Measurements from ENCODE around the gene SNUPN.

The SNUPN gene

DNA sequence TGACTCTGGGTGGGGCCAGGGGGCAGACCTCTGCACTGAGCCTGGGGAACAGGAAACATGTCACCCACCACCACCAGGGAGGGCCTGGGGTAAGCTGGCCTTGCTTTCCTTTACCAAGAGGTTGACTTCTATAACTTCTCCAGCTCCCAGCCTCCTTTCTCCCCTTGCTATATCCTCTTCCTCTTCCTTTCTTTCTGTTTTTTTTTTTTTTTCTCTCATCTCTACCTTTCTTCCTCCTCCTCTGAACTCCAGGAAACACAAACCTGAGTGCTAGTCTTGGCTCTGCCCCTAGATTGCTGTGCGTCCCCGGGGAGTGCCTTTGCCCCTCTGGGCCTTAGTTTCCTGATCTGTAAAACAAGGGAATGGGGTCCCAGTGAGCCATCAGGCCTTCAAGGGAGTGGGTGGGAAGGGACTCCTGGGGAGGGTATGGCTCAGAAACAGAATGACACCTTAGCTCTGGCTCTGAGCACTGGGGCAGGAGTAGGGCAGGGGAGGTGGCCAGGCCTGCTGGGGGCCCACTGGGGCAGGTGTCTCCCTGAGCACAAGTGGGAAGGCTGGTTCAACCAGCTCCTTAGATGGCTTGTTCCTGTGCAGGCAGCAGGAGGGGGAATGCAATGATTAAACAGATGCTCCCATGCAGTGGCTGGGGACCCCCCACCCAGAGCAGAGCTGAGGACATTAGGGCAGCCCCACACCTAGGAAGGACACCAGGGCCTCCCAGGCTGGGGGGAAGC, 26.5 kb upstream of the SNUPN start:
- no peak for TF ChIP-seq ZFX (IDR thresholded peaks at IDR 0.05)
- TF ChIP-seq CTCF (conservative IDR thresholded peaks at IDR 0.05): no peak
- H3K27ac ChIP-seq: peak overlapping the region; percentile 4; the same call in 1 of the 2 replicates

- peak overlapping the region; percentile 4; the same call in 1 of the 2 replicates for H3K27ac ChIP-seq
- TF ChIP-seq CTCF (conservative IDR thresholded peaks at IDR 0.05) (no peak), ZFX (IDR thresholded peaks at IDR 0.05) (no peak)
Observed at GRCh38 chr15:75650908-75651809, 25.6 kb upstream of the SNUPN start.

DNA sequence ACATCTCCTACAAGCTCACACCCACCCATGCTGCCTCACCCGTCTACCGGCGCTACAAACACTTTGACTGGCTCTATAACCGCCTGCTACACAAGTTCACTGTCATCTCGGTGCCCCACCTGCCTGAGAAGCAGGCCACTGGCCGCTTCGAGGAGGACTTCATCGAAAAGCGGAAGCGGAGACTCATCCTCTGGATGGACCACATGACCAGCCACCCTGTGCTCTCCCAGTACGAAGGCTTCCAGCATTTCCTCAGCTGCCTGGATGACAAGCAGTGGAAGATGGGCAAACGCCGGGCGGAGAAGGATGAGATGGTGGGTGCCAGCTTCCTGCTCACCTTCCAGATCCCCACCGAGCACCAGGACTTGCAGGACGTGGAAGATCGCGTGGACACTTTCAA, 24.3 kb upstream of the SNUPN start:
- H3K27ac ChIP-seq: no peak overlapping the region
- TF ChIP-seq ZFX (IDR thresholded peaks at IDR 0.05) (no peak), CTCF (conservative IDR thresholded peaks at IDR 0.05) (no peak)

DNA sequence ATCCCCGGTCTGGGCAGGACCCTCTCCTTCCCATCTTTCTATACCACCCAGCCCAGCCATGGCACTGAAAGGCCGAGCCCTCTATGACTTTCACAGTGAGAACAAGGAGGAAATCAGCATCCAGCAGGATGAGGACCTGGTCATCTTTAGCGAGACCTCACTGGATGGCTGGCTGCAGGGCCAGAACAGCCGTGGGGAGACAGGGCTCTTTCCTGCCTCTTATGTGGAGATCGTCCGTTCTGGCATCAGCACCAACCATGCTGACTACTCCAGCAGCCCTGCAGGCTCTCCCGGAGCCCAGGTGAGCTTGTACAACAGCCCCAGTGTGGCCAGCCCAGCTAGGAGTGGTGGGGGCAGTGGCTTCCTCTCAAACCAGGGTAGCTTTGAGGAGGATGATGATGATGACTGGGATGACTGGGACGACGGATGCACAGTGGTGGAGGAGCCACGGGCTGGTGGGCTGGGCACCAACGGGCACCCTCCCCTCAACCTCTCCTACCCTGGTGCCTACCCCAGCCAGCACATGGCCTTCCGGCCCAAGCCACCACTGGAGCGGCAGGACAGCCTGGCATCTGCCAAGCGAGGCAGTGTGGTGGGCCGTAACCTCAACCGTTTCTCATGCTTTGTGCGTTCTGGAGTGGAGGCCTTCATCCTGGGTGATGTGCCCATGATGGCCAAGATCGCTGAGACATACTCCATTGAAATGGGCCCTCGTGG, 23.7 kb upstream of the SNUPN start:
- no peak for TF ChIP-seq CTCF (conservative IDR thresholded peaks at IDR 0.05)
- no peak for TF ChIP-seq ZFX (IDR thresholded peaks at IDR 0.05)
- H3K27ac ChIP-seq: peak overlapping the region; percentile 89; the same call in 1 of the 2 replicates

DNA sequence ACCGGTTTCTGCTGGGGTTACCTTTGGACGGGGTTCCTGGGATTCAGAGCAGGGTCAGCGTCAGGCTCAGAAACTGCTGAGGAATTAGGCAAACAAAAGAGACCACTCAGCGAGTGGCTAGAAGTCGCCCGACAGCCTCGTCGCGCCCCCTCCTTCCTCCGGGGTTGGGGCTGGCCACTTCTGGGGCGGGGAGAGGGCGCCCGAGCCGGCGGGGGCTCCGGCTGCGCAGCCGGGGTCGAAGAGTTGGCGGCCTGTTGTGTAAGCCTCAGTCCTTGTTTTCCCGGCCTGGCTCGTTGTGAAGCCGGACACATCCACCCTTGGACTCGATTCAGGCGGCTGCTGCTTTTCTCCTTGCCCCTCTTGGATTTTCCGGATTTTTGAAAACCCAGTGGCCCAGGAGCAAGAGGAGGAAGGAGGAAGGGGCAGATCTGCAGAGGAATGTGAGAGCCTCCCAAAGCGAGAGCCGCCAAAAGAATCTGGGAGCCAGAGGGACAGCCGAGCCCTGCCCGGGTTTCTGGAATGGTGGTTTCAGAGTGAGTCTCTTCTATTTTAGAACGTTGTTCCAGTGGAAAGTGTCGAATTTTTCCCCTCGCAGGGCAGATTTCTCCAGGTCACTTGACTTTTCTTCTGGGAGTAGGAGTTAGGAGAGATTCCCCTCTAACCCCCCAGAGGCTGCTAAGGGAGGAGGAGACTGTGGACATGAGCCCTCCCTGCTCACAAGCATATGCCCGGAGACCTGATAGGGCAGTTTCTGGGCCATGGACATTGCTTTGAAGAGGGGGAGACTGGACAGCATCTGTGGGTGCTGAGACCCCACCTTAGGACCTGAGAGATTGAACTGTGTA, 22.9 kb upstream of the SNUPN start:
- peak overlapping the region; percentile 89 for H3K27ac ChIP-seq
- TF ChIP-seq ZFX (IDR thresholded peaks at IDR 0.05): 0 out of 2 replicates have a peak, but pooled peaks have one; percentile 30
- no peak for TF ChIP-seq CTCF (conservative IDR thresholded peaks at IDR 0.05)

DNA sequence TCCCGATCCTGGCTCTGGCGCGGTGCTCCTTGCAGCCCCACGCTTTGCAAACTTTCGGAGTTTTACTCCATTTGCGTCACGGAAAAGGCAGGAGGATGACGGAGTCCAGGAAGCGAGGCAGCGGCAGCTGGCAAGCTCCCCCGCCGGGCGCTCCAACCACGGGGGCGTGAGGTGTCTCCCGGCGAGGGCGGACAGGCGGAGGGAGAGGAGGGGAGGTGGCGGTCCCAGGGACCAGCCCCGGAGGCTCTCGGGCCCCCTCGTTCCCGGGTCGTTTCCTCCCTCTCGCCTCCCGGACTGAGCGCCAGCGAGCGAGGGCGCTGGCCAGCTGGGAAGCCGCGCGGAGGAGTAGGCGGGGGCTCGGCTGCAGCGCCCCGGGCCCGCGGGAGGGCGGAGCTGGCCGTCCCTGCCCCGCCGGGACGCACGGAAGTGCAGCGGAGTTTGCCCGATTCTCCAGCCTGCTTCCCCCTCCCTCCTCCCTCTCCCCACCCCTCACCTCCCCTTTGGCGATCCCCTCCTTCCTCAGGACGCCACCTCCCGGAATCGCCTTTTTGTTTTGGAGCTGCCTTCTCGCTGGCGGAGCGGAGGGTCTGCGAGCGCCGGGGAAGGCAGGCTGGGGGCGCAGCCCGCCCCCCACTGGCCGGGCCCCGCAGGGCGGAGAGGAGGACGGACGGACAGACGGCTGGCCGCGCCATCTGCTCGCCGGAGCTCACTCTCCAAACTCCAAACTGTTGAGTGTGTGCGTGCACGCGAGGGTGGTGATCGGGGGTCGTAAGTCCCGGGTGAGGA, 22.0 kb upstream of the SNUPN start, which contains the start of gene SNX33:
SNX33 (plus strand) TSS at position 543 of the 786 bp plus-strand sequence. CDS start 1,191 bp downstream, outside the sequence.
- no peak; the same call in 1 of the 2 replicates for TF ChIP-seq CTCF (conservative IDR thresholded peaks at IDR 0.05)
- 0 out of 2 replicates have a peak, but pooled peaks have one; percentile 5 for TF ChIP-seq ZFX (IDR thresholded peaks at IDR 0.05)
- peak within 1 kb of the TSS; percentile 89 for H3K27ac ChIP-seq

Measured in C4-2B (cell line).